Stimulated activated CD8-positive, alpha-beta memory T cell treated with anti-CD3 and anti-CD28 coated beads, Interleukin-15, amount 100 ng/mL, for 4 hours (primary cell): ENCODE measurements around the gene SRD5A1.

Source experiments
- DNase-seq, 2 donors: peaks; one replicate each; pipeline ENCODE4 v3.0.0-alpha.2; 2020; ENCODE audit warnings: low read depth in 2 of 2

The SRD5A1 gene

DNA sequence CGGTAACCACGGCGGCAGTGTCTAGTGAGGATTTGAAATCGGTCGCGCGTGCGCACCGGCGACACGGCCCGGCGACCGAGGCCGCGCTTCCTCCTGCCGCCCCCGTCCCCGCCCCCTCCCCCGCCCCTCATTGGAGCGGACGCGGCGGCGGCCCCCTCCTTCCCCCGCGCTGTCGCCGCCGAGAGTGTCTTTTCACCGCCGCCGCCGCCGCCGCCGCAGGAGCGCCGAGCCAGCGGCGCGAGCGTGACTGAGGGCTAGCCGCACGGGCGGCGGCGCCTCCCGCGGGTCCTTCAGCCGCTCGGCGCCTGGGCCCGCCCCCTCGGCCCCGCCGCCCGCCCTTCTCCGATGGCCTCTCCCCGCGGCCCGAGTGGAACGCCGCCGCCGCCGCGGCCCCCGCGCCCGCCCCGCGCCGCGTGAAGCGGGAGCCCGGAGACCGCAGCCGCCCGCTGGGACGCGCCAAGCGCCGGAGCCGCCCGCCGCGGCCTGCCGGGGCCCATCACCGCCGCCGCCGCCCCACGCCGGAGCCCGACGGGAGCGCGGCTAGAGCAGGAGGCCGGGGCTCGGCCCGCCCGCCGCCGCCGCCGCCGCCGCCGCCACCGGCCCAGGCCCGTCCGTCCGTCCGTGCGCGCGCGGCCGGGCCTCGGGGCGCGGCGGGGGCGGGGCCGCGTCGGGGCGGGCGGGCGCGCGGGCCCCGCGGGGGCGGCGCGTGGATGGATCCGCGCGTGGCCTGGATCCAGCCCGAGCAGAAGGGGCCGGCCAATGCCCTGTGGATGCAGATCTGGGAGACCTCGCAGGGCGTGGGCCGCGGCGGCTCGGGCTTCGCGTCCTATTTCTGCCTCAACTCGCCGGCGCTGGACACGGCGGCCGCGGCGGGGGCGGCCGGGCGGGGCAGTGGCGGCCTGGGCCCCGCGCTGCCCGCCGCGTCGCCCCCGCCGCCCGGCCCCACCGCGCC lies 80.3 kb downstream of the SRD5A1 start, which contains the start of gene TENT4A:
Gene TENT4A, plus strand, starts transcription at position 159 of the 952 bp plus-strand sequence. Its CDS starts 552 bp downstream, at position 711.
- no peak for DNase-seq

DNA sequence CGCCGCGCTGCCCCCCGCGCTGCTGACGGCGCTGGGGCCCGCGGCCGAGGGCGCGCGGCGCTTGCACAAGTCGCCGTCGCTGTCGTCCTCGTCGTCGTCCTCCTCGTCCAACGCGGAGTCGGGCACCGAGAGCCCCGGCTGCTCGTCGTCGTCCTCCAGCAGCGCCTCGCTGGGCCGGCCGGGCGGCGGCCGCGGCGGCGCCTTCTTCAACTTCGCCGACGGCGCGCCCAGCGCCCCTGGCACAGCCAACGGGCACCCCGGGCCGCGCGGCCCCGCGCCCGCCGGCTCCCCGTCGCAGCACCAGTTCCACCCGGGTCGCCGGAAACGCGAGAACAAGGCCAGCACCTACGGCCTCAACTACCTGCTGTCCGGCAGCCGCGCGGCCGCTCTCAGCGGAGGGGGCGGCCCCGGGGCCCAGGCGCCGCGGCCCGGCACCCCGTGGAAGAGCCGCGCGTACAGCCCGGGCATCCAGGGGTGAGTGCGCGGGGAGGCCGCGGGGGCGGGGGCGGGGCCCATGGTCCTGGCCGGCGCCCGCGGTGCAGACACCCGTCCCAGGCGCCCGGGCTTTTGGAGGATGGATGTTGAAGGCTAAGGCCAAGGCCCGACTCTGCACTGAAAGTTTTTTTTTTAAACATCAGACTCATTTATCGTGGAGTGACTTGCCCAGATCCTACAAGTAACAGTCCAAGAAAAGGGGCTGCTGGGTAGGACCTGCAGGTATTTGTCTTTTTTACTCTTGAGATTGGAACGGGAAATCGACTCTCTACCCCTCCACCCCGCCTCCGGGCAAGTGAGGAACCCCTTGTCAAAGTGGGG lies 81.2 kb downstream of the SRD5A1 start:
- DNase-seq, result no peak

- DNase-seq, result no peak
These were observed 82.0 kb downstream of the SRD5A1 start for GRCh38 chr5:6715271-6715670.

GRCh38 chr5:6715758-6716628 lies 82.8 kb downstream of the SRD5A1 start:
- DNase-seq, result no peak

DNA sequence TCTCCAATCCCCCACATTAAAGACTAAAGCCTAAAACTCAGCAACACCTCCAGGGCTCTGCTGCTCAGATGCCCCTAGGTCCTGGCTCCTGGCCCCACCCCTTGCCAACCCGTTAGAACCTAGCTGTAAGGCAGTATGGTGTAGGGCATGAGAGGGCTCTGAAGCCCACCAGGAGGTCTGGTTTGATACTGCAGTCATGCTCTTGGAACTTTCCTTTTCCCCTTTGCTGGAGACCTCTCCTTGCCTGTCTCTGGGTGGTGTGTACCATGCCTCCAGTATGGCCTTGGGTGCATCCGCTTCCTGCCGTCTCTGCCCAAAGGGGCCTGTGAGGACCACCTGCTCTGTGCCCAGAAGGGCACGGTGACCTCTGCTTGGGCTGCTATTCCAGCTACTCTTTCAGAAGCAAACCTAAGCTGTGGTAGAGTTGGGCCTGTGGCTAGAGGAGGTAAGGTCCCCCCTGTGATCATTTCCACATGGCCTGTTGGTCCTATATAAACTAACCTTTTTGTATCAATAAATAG lies 83.4 kb downstream of the SRD5A1 start:
- DNase-seq, result no peak

DNA sequence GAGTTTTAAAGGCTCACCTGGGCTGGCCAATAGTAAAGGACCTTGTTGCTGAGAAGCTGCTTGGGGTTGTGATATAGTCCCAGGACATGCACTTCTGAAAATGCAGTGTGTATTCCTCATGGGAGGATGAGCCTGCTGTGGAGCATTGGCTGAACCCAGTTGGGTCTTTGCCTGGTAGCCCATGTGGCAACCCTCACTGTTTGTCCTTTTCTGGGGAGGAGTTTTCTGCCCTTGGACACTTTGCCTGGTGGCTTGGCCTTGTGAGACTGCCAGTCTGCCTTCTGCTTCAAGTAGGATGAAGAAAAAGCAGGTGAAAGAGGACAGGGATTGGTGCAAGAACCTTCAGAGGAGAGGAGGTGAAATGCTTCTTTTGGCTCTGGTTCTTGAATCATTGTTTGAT lies 84.0 kb downstream of the SRD5A1 start:
- no peak for DNase-seq

- no peak for DNase-seq
These were observed 84.4 kb downstream of the SRD5A1 start for GRCh38 chr5:6717687-6718086.

GRCh38 chr5:6718161-6718681 lies 85.0 kb downstream of the SRD5A1 start:
- no peak for DNase-seq

DNA sequence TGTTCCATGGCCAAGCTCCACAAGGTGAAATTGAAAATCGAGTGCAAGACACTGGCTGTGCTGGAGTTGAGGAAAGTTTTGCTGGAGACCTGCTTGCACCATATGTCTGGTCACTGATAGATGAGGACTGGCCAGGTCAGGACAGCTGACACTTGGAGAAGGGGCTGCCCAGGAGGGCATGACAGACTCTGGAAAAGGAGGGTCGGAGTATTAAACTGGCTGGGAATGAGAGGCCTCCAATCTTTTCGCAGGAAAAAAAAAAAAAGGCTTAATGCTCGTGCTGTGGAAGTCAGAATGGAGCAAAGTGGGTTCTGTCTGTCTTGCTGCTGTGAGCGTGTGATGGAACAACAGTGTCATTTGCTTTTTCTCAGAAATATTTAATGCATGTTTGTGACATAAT lies 85.5 kb downstream of the SRD5A1 start:
- DNase-seq, result no peak

- DNase-seq, result no peak
These were observed 86.2 kb downstream of the SRD5A1 start for GRCh38 chr5:6719417-6719816.

- DNase-seq, result no peak
These were observed 86.8 kb downstream of the SRD5A1 start for GRCh38 chr5:6719896-6720560.

DNA sequence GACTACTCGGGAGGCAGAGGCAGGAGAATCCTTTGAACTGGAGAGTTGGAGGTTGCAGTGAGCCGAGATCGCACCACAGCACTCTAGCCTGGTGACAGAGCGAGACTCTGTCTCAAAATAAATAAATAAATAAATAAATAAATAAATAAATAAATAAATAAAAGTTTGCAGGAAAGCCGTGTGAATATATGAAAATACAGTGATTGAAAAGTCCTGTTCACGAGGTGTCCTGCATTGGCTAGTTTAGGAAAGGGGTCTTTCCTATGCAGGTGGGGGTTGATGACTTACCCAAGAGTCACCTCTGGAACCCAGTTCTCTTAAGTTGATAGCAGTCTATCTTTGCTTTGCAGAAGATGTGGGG lies 87.3 kb downstream of the SRD5A1 start:
- no peak for DNase-seq

DNA sequence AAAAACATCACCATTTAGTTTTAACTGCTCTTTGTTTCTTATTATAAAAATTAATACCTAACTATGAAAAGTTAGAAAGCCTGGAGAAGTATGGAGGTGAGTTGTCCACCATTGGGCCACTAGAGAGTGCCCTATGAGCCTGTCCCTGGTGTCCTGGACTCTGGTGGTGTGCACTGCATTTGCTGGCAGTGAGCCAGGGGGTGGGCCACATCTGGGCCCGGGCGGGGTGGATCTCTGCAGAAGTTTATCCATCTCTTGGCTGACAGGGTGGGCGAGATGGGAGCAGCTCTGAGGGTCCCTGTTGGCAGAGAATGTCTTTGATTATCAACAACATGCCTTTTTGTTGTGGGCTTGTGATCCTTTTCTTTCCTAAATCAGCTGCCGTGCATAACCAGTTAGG lies 88.2 kb downstream of the SRD5A1 start:
- DNase-seq, result no peak

DNA sequence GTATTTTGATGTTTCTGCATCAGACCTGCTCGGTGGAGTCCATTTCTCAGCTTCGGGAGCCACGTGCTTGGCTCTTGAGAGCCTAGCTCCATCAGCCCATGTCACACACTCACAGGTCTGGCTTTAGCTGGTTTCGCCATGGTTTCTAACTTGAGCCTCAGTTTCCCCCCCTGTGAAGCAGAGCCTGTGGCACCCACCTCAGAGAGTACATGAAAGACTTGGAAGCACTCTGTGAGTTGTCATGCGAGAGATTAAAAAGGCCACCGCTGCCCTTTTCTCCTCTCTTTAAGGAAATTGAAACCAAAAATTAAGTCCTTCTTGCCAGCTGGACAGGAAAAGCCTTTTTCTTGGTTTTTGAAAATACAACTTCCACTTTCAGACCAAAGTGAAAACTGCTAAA lies 88.8 kb downstream of the SRD5A1 start:
- no peak for DNase-seq

DNA sequence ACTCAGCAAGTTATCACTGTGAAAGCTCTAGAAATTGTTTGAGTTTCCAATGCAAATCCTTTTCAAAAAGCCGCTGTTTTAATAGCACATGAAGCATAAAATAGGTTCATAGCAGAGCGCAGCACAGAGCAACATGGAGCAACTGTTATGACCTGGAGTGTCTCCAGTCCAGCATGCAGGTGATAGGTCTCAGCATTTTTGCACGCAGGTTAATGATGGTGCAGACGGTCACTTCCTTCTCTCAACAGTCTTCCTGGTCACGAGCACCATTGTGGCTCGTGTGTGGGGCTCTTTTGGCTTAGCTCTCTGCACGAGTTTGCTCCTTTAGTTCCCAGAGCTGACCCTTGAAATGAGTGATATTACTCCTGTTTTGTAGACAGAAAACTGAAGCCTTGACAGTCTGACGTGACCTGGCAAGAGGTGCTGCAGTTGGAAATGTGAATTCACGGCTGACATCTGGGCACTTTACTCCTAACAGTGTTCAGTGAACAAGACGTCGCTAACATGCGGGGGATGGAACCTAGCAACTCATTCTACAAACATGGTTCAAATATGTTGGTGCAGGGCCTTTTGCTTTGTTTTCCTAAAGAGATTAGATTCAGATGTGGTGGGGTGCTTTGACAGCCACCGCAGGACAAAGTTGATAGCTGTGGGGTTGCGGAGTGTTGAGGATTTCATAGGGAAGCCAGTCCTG lies 90.0 kb downstream of the SRD5A1 start:
- no peak for DNase-seq

DNA sequence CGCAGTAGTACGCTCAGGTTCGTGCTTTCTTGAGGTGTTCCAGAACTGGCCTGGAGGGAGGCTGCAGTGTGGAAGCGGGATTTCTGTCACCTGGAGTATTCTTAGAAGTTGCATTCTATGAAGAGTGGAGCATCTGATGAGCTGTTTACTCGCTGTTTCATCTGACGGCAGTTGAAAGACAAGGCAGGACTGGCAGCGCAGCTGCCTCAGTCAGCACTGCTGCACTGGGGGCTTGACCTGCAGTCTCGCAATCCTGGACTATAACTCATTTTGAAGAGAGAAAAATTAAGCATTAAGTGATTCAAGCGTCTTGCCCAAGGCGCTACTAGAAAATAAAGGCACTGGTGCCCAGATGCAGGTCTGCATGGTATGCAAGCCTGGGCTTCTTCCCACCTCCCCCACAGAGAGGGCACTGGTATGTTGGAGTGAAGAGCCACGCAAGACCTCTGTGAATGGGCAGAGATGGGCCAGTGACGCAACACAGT lies 90.6 kb downstream of the SRD5A1 start:
- no peak for DNase-seq
